ENCODE results near the gene ZNF846. TPM values are rescaled to one million over a fixed set of nuclear protein-coding genes. Genes with fewer than 3 reads are reported as not detected.
"Not testable (repeated sequence)": the region's sequence is repeated elsewhere in the genome, so short reads cannot be mapped to it uniquely, and the experiment has no call there.

Gene ZNF846
- total RNA-seq, 4 donors from 2014 or later: 20.8 to 36.9 (median 26.8) TPM

DNA sequence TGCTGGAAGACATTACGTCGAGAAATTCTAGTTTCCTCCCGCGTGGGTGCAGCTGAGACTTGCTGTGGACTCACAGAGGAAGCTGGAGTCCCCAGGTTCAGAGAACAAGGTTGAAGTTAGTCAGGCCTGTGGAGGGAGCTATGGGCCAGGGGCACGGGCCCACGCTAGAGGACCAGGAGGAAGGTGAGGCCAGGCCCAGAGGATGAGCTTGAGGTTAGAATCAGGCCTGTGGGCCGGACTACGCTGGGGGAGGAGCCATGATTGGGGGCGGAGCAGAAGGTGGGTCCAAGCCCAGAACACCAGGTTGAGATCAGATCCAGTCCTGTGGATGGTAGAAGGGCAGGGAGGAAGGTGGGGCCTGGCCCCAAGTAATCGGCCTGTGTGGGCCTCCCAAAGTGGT is 32.6 kb downstream of the ZNF846 start:
- Histone ChIP-seq H3K9me3 (peaks cover 0 to 40% (median 5%) of the 10 kb centered on the region in 4 donors), H3K4me3 (no peak overlapping the region), H3K27me3 (no peaks in the 10 kb centered on the region), H3K36me3 (peaks cover 0 to 21% (median 0%) of the 10 kb centered on the region in 3 donors), H3K4me1 (no peaks in the 10 kb centered on the region), H3K27ac (no peak overlapping the region)
- no peak for TF ChIP-seq POLR2A (IDR thresholded peaks at IDR 0.05)
- TF ChIP-seq CTCF (IDR thresholded peaks at IDR 0.05): no peak
- WGBS, 2 donors: 89 to 91% methylated on average over 10 of the region's 10 CpGs
- DNase-seq (ENCODE audit: low spot score in 2 of 2): no peak

DNA sequence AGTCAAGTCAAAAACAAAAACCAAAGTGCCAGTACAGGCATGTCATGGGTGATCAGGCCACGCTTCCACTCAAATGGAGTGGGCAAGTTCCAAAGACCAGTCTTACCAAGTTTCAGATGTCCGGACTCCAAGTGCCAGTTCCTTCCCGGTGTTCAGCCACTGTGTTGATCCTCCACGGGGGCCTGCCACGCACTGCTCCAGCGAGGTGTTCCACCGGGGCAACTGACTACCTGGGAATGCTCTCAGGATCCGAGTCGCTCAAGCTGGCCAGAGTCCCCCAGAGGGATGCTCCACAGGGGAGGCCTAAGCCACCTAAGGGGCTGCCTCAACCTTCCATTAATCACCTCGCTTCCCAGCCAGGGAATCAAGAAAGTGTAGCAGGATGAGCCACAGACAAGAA is 38.5 kb downstream of the ZNF846 start:
- H3K27ac ChIP-seq; H3K36me3 ChIP-seq; H3K27me3 ChIP-seq; H3K4me3 ChIP-seq; H3K4me1 ChIP-seq; DNase-seq (ENCODE audit: low spot score in 2 of 2): not testable (repeated sequence)
- WGBS, 2 donors: 88 to 94% methylated on average over 8 to 10 of the region's 10 CpGs
- peaks cover 0 to 32% (median 0%) of the 10 kb centered on the region in 4 donors for H3K9me3 ChIP-seq

DNA sequence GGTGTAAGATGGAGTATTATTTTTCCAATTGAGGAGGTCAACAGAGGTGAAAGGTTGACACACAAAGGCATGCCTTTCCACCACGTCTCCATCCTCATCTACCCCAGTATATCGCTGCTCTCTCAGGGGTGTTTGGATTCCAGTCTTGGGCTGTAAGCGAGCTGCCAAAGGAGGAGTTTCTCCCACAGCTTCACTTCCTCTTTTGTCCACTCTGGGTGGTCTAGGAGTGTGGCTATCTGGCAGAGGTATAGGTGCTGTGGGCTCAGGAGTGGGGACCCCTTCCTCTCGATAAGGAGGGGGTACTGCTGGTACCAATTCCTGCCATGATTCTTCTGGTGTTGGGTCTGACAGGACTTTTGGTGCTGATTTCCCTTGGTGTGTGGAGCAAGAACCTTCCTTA is 39.4 kb downstream of the ZNF846 start:
- H3K4me3 ChIP-seq: no peak overlapping the region
- no peak for TF ChIP-seq CTCF (IDR thresholded peaks at IDR 0.05)
- WGBS, 2 donors: 58 to 67% methylated on average over 4 of the region's 4 CpGs
- no peak overlapping the region for H3K27ac ChIP-seq
- H3K36me3 ChIP-seq: no peaks in the 10 kb centered on the region
- DNase-seq (ENCODE audit: low spot score in 2 of 2): no peak
- H3K4me1 ChIP-seq: no peaks in the 10 kb centered on the region
- no peaks in the 10 kb centered on the region for H3K27me3 ChIP-seq
- H3K9me3 ChIP-seq: peaks cover 0 to 35% (median 0%) of the 10 kb centered on the region in 4 donors

GRCh38 chr19:9727644-9728043 is 40.9 kb downstream of the ZNF846 start:
- H3K9me3 ChIP-seq: peaks cover 0 to 39% (median 0%) of the 10 kb centered on the region in 4 donors
- TF ChIP-seq POLR2A (IDR thresholded peaks at IDR 0.05): no peak
- no peak for TF ChIP-seq CTCF (IDR thresholded peaks at IDR 0.05)
- no peak for TF ChIP-seq EP300 (IDR thresholded peaks at IDR 0.05)
- no peaks in the 10 kb centered on the region for H3K36me3 ChIP-seq

GRCh38 chr19:9725508-9726201 is 42.9 kb downstream of the ZNF846 start:
- peaks cover 0 to 34% (median 0%) of the 10 kb centered on the region in 4 donors for H3K9me3 ChIP-seq
- not testable (repeated sequence) for H3K27ac ChIP-seq; H3K36me3 ChIP-seq; H3K4me1 ChIP-seq; H3K4me3 ChIP-seq; H3K27me3 ChIP-seq; DNase-seq (ENCODE audit: low spot score in 2 of 2)
- WGBS, 2 donors: 89 to 91% methylated on average over 13 of the region's 13 CpGs

More at GRCh38 chr19:9727644-9728043, 40.9 kb downstream of the ZNF846 start:
- WGBS, 2 donors: 61 to 75% methylated on average over 3 of the region's 3 CpGs
- no peaks in the 10 kb centered on the region for H3K4me1 ChIP-seq
- DNase-seq (ENCODE audit: low spot score in 2 of 2): no peak
- H3K4me3 ChIP-seq: no peak overlapping the region
- no peak overlapping the region for H3K27ac ChIP-seq
- no peaks in the 10 kb centered on the region for H3K27me3 ChIP-seq

DNA sequence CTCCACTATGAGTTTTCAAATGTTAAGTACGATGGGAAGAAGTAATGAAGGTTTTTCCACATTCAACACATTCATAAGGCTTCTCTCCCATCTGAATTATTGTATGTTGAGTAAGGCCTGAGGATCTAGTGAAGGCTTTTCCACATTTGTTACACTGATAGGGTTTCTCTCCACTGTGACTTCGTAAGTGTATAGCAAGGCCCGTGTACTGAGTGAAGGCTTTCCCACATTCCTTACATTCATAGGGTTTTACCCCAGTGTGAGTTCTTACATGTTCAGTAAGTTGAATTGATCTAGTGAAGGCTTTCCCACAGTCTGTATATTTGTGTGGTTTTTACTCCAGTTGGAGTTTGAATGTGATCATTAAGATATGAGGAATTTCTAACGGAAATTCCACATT is 44.4 kb downstream of the ZNF846 start:
- Histone ChIP-seq H3K9me3 (peaks cover 0 to 25% (median 0%) of the 10 kb centered on the region in 4 donors), H3K4me1 (no peaks in the 10 kb centered on the region), H3K27me3 (no peaks in the 10 kb centered on the region), H3K4me3 (no peak overlapping the region), H3K27ac (no peak overlapping the region), H3K36me3 (no peaks in the 10 kb centered on the region)
- WGBS, 2 donors: 80 to 83% methylated on average over 4 of the region's 4 CpGs
- no peak for DNase-seq (ENCODE audit: low spot score in 2 of 2)
- TF ChIP-seq EP300 (IDR thresholded peaks at IDR 0.05): no peak

DNA sequence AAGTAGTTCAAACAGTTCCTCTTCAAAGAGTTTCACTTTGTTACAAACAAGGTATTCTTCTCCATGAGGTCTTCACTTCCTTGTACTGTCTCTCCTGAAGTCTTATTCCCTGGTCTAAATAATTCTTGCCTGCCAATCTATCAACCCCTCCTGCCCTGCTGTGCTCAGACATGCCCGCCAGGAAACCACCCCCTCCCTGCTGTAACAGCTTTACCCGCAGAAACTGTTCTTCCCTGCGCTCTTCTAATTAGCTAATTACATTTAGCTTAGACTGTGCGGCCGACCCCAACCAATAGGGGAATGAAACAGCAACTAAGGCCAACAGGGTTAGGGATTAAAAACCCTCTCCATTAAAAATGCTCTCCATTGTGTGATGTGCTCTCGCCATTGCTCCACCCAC is 46.7 kb downstream of the ZNF846 start:
- WGBS, 2 donors: 9 to 19% methylated on average over 6 of the region's 6 CpGs
- H3K27me3 ChIP-seq: no peaks in the 10 kb centered on the region
- H3K27ac ChIP-seq: no peak overlapping the region
- no peaks in the 10 kb centered on the region for H3K36me3 ChIP-seq
- H3K9me3 ChIP-seq: peaks cover 0 to 23% (median 0%) of the 10 kb centered on the region in 4 donors
- TF ChIP-seq EP300 (IDR thresholded peaks at IDR 0.05) (no peak), POLR2A (IDR thresholded peaks at IDR 0.05) (no peak), CTCF (IDR thresholded peaks at IDR 0.05) (no peak)
- H3K4me3 ChIP-seq: no peak overlapping the region
- no peak for DNase-seq (ENCODE audit: low spot score in 2 of 2)
- H3K4me1 ChIP-seq: no peaks in the 10 kb centered on the region

Data from tibial nerve (tissue), 4 donors.